ENCODE results near the gene RASSF4.

GRCh38 chr10:44988957-44989585 is 29.5 kb downstream of the RASSF4 start:
- TF ChIP-seq CTCF (IDR thresholded peaks at IDR 0.05), result no peak
- TF ChIP-seq POLR2A (IDR thresholded peaks at IDR 0.05; ENCODE audit: low read depth), result no peak
